H9 (cell line): ENCODE results near the gene C1QTNF9. TPM values are rescaled to one million over a fixed set of nuclear protein-coding genes. Genes with fewer than 3 reads are reported as not detected.

Experiments
- DNase-seq: peaks from one replicate; pipeline ENCODE4 v3.0.0-alpha.2; 2017
- H2AFZ ChIP-seq: one replicate; pipeline ENCODE4 v1.6.1; 2013; ENCODE audit warnings: mild to moderate bottlenecking, low read length, control low read depth, moderate library complexity
- H2AK5ac ChIP-seq: 2 replicates; pipeline ENCODE4 v1.6.1; 2013; ENCODE audit warnings: low read length, control low read depth, mixed read lengths; ENCODE audit not compliant: insufficient read length
- H2BK120ac ChIP-seq: one replicate; pipeline ENCODE4 v1.6.1; 2013; ENCODE audit warnings: low read depth, mild to moderate bottlenecking, low read length, control low read depth, inconsistent platforms; ENCODE audit not compliant: poor library complexity, severe bottlenecking
- H2BK12ac ChIP-seq: 2 replicates; pipeline ENCODE4 v1.6.1; 2013; ENCODE audit warnings: low read length, control low read depth, mixed read lengths, low read depth; ENCODE audit not compliant: insufficient read length
- H2BK15ac ChIP-seq: 2 replicates; pipeline ENCODE4 v1.6.1; 2013; ENCODE audit warnings: low read depth, low read length, control low read depth
- H2BK20ac ChIP-seq: one replicate; pipeline ENCODE4 v1.6.1; 2013; ENCODE audit warnings: low read depth, mild to moderate bottlenecking, low read length, control low read depth, inconsistent platforms; ENCODE audit not compliant: poor library complexity, severe bottlenecking
- H2BK5ac ChIP-seq: 2 replicates; pipeline ENCODE4 v1.6.1; 2013; ENCODE audit warnings: low read length, control low read depth, mixed read lengths; ENCODE audit not compliant: insufficient read length
- H3K14ac ChIP-seq: 2 replicates; pipeline ENCODE4 v1.6.1; 2013; ENCODE audit warnings: low read length, control low read depth; ENCODE audit not compliant: insufficient read depth
- H3K18ac ChIP-seq: 2 replicates; pipeline ENCODE4 v1.6.1; 2013; ENCODE audit warnings: low read depth, mild to moderate bottlenecking, mixed read lengths, low read length, control low read depth; ENCODE audit not compliant: insufficient read length
- H3K23ac ChIP-seq: 2 replicates; pipeline ENCODE4 v1.6.1; 2013; ENCODE audit warnings: low read length, control low read depth, mixed read lengths, low read depth; ENCODE audit not compliant: insufficient read length
- H3K23me2 ChIP-seq: 2 replicates; pipeline ENCODE4 v1.6.1; 2013; ENCODE audit warnings: low read depth, mild to moderate bottlenecking, mixed read lengths, low read length, control low read depth; ENCODE audit not compliant: insufficient read length, poor library complexity, severe bottlenecking
- H3K27ac ChIP-seq: 2 replicates; pipeline ENCODE4 v1.5.1; 2013; ENCODE audit warnings: low read length, control low read depth, mixed read lengths, low read depth; ENCODE audit not compliant: insufficient read length
- H3K27me3 ChIP-seq: 2 replicates; pipeline ENCODE4 v1.6.1; 2013; ENCODE audit warnings: low read length, control low read depth, inconsistent platforms; ENCODE audit not compliant: insufficient read depth
- H3K4ac ChIP-seq: 2 replicates; pipeline ENCODE4 v1.6.1; 2013; ENCODE audit warnings: low read depth, mild to moderate bottlenecking, control low read depth, inconsistent platforms, low read length, moderate library complexity
- H3K4me1 ChIP-seq: 2 replicates; pipeline ENCODE4 v1.6.1; 2013; ENCODE audit warnings: low read length, control low read depth, inconsistent platforms; ENCODE audit not compliant: insufficient read depth
- H3K4me2 ChIP-seq: 2 replicates; pipeline ENCODE4 v1.6.1; 2013; ENCODE audit warnings: low read length, control low read depth, mixed read lengths; ENCODE audit not compliant: insufficient read length, insufficient read depth
- H3K56ac ChIP-seq: 2 replicates; pipeline ENCODE4 v1.6.1; 2013; ENCODE audit warnings: low read depth, mild to moderate bottlenecking, mixed read lengths, low read length, control low read depth; ENCODE audit not compliant: insufficient read length
- H3K79me1 ChIP-seq: 2 replicates; pipeline ENCODE4 v1.6.1; 2013; ENCODE audit warnings: low read depth, mild to moderate bottlenecking, moderate library complexity, low read length, control low read depth, inconsistent platforms; ENCODE audit not compliant: insufficient read depth, poor library complexity, severe bottlenecking
- H3K79me2 ChIP-seq: 2 replicates; pipeline ENCODE4 v1.6.1; 2013; ENCODE audit warnings: low read length, control low read depth, inconsistent platforms; ENCODE audit not compliant: insufficient read depth
- H3K9ac ChIP-seq: 2 replicates; pipeline ENCODE4 v1.6.1; 2013; ENCODE audit warnings: low read length, control low read depth, mixed read lengths; ENCODE audit not compliant: insufficient read length; ENCODE audit errors: extremely low read depth
- H3K9me3 ChIP-seq: one replicate; pipeline ENCODE4 v1.6.1; 2013; ENCODE audit warnings: low read depth, low read length, inconsistent platforms; ENCODE audit not compliant: control insufficient read depth
- H3T11ph ChIP-seq: one replicate; pipeline ENCODE4 v1.6.1; 2013; ENCODE audit warnings: mild to moderate bottlenecking, low read length, control low read depth, inconsistent platforms
- H4K20me1 ChIP-seq: one replicate; pipeline ENCODE4 v1.6.1; 2013; ENCODE audit not compliant: control insufficient read depth, insufficient read length, insufficient read depth
- H4K5ac ChIP-seq: 2 replicates; pipeline ENCODE4 v1.6.1; 2013; ENCODE audit warnings: low read depth, mild to moderate bottlenecking, mixed read lengths, low read length, control low read depth; ENCODE audit not compliant: insufficient read length
- H4K8ac ChIP-seq: replicated peaks from 2 replicates; pipeline ENCODE4 v1.6.1; 2013; ENCODE audit warnings: low read length, control low read depth, mixed read lengths, low read depth; ENCODE audit not compliant: insufficient read length
- H4K91ac ChIP-seq: 2 replicates; pipeline ENCODE4 v1.6.1; 2013; ENCODE audit warnings: low read depth, mild to moderate bottlenecking, moderate library complexity, mixed read lengths, low read length, control low read depth; ENCODE audit not compliant: insufficient read length
- H3K27ac Mint-ChIP-seq, 3 experiments: 2 replicates in 2 of 3; 3 replicates in 1 of 3; pipeline ENCODE4 v1.8.0; 2020 to 2021; ENCODE audit warnings: mixed read lengths in 3 of 3, mild to moderate bottlenecking in 1 of 3, moderate library complexity in 1 of 3
- H3K27me3 Mint-ChIP-seq: 2 replicates; pipeline ENCODE4 v1.8.0; 2021; ENCODE audit warnings: low read depth, mild to moderate bottlenecking, moderate library complexity, mixed read lengths
- H3K36me3 Mint-ChIP-seq, 3 experiments: 2 replicates in 2 of 3; 3 replicates in 1 of 3; pipeline ENCODE4 v1.8.0; 2020 to 2021; ENCODE audit warnings: low read depth in 3 of 3, mixed read lengths in 3 of 3; ENCODE audit not compliant: insufficient read depth in 1 of 3
- H3K4me1 Mint-ChIP-seq, 2 experiments: 2 replicates each; pipeline ENCODE4 v1.8.0; 2020; ENCODE audit warnings: mixed read lengths in 2 of 2
- H3K4me3 Mint-ChIP-seq, 2 experiments: 2 replicates in 1 of 2; 3 replicates in 1 of 2; pipeline ENCODE4 v1.8.0; 2020 to 2021; ENCODE audit warnings: mild to moderate bottlenecking in 2 of 2, mixed read lengths in 2 of 2, moderate library complexity in 1 of 2
- H3K9me3 Mint-ChIP-seq, 2 experiments: 2 replicates in 1 of 2; 3 replicates in 1 of 2; pipeline ENCODE4 v1.8.0; 2020; ENCODE audit warnings: mild to moderate bottlenecking in 2 of 2, mixed read lengths in 2 of 2, moderate library complexity in 1 of 2
- CTCF ChIP-seq: fragments of 200-600 bp; sonication (generic); conservative IDR thresholded peaks from 3 replicates; pipeline ENCODE4 v1.8.0; 2021; ENCODE audit warnings: antibody characterized with exemption, mild to moderate bottlenecking
- WGBS: extraction: QIAGEN DNeasy Blood & Tissue Kit; methylation state at CpG from one replicate; pipeline ENCODE4 v1.1.7; 2013; ENCODE audit warnings: missing lambda C conversion rate, low lambda C conversion rate, mixed read lengths; ENCODE audit not compliant: insufficient read length; ENCODE audit errors: extremely low coverage; 5-methylcytosine and 5-hydroxymethylcytosine counted together
- total RNA-seq: library from RNA; stranded (reverse); gene quantifications from 2 replicates; pipeline ENCODE4 v1.2.1, GENCODE V29; 2021

Gene C1QTNF9
- total RNA-seq, 1 experiment from 2014 or later: not detected

GRCh38 chr13:24339937-24340607, 30.7 kb downstream of the C1QTNF9 start:
- Histone ChIP-seq H3K4ac (no peak overlapping the region), H3K56ac (no peak overlapping the region), H3K4me1 (no peaks in the 10 kb centered on the region), H2BK15ac (no peak overlapping the region), H3K4me2 (no peak overlapping the region), H3K9ac (no peak overlapping the region), H4K8ac (no peak overlapping the region), H2BK20ac (no peak overlapping the region), H2AK5ac (no peak overlapping the region), H3K27me3 (no peaks in the 10 kb centered on the region), H2BK12ac (no peak overlapping the region), H3K79me1 (no peaks in the 10 kb centered on the region), H3T11ph (no peak overlapping the region), H3K14ac (no peak overlapping the region; the same call in 1 of the 2 replicates), H3K23me2 (no peaks in the 10 kb centered on the region), H2BK120ac (no peak overlapping the region), H4K20me1 (no peaks in the 10 kb centered on the region), H3K27ac (no peak overlapping the region), H3K9me3 (no peaks in the 10 kb centered on the region), H3K23ac (no peak overlapping the region), H3K18ac (no peak overlapping the region), H4K91ac (no peak overlapping the region), H3K79me2 (no peaks in the 10 kb centered on the region), H2BK5ac (no peak overlapping the region), H4K5ac (no peak overlapping the region), H2AFZ (no peak overlapping the region)
- WGBS: no CpG with 5 or more reads among the region's 35 CpGs
- no peak for DNase-seq
- Mint-ChIP-seq H3K9me3 (peaks cover 6 to 26% of the 10 kb centered on the region in 2 experiments; a peak in 4 of 5 replicates), H3K4me1 (no peaks in the 10 kb centered on the region), H3K4me3 (no peak overlapping the region), H3K36me3 (no peaks in the 10 kb centered on the region; a peak in 1 of 7 replicates), H3K27me3 (no peaks in the 10 kb centered on the region; the same call in none of the 2 replicates), H3K27ac (no peak overlapping the region; a peak in 1 of 7 replicates)
- no peak for TF ChIP-seq CTCF
